ENCODE data around the gene LCAT. TPM values are rescaled to one million over a fixed set of nuclear protein-coding genes. Genes with fewer than 3 reads are reported as not detected.
A peak's percentile ranks its signal among the peaks of the same experiment; 100 is the strongest.
"Not testable (repeated sequence)": the region's sequence is repeated elsewhere in the genome, so short reads cannot be mapped to it uniquely, and the experiment has no call there.

LCAT gene
- total RNA-seq, 1 donor from 2014 or later, result 47.3 TPM

- no peak for DNase-seq (ENCODE audit: low spot score)
Measured at GRCh38 chr16:67946966-67947558, 3.1 kb upstream of the LCAT start.

- no peak for DNase-seq (ENCODE audit: low spot score)
Measured at GRCh38 chr16:67946128-67946569, 2.2 kb upstream of the LCAT start.

DNA sequence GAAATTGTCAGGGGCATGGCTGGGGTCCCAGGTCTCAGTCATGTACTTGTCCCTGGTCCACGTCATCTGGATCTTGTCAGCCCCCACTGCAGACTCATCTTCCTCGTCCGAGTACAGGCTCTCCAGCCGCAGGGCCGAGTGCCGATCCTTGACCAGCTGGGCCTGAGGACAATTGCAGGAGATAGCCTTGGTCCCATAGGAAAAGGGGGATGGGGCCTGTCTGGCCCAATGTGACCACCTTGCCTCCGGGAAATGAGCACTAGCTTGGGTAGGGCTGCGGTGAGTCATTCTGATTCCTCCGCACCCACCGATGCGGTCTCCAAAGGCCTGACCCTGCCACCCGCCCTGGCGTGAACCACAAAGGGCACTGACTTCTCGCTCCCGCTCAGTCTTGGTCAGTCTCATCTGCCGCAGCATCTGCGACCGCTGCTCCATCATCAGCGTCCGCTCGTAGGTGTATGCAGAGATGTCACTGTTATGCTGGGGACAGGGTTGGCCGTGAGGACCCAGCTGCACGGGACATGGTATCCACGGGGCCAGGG is 1.5 kb upstream of the LCAT start:
- no peak for DNase-seq (ENCODE audit: low spot score)

DNA sequence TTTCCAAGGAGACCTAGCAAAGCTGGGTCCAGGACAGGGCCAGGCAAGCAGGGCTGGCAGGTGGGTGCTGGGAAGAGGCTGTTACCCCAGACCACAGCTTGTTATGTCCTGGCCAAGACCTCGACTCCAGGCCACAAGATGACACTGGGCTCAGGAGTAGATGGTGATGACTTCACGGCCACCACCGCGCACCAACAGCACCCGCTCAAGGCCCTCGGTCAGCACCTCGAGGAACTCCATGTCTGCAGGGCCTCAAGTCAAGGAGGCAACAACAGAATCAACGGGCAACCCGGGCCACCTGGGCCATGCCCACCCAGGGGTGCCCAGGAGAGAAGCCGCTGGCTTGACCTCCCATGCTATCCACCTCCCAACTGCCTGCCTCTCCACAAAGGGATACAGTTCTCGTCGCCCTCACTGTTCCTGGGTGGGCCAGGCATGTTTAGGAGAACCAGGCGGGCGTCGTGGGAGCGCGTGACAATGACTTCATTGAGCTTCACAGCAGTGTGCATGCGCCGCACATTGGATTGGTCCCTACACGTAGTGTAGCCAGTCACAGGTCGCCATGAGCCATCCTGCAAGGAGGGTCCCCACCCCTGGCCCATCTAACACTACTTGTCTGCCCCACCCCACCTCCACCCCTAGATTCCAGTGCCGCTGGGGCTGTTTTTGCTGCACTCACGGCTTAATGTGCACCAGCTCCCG is 921 bp upstream of the LCAT start:
- no peak for DNase-seq (ENCODE audit: low spot score)

DNA sequence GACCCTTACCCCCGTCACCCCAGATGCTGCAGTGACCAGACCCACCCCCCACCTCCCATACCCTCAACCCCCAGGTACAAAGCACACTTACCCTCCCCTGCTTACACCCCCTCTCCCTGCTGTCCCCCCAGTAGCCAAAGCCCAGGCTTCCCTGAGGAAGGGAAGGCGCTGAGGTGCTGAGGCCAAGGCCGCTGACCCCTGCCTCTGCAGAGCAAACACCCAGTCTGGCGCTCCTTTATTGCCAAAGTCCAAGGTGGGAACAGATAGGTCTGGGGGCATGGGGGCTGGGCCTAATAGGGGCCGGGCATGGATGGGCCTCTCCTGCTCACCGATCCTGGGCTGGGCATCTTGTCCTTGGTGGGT is 683 bp downstream of the LCAT start:
- no peak for DNase-seq (ENCODE audit: low spot score)

DNA sequence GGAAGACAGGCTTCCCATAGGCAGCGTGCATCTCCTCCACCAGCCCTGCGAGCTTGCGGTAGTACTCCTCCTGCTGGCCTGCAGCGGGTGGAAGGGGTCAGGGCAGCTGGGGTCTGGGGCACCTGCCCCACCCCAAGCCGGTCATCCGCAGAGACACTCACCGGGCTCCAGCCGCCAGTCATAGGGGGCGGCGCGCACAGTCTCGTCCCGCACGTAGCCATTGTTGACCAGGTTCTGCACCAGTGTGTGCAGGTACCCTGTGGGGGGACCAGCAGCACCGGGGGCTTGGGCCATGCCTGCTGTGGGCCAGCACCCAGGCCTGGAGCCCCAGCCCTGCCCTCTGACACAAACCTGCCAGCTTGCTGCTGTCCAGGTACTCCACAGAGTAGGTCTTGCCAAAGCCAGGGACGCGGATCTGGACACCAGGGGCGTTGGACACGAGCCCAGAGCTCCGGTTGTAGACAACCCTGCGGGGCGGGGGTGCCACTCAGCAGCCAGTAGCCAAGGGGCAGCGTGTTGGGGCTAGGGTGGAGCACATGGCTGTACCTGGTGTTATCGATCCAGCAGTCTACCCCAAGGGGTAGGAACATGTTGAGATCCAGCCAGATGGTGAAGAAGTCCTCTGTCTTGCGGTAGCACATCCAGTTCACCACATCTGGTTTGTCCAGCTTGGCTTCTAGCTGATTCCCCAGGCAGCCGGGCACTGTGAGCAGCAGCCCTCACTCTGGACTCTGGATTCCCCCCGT is 1.2 kb downstream of the LCAT start:
- no peak for DNase-seq (ENCODE audit: low spot score)

- no peak for DNase-seq (ENCODE audit: low spot score)
Measured at GRCh38 chr16:67942200-67942509, 1.8 kb downstream of the LCAT start.

GRCh38 chr16:67941469-67942199 is 2.3 kb downstream of the LCAT start:
- no peak for DNase-seq (ENCODE audit: low spot score)

GRCh38 chr16:67940446-67941089 is 3.4 kb downstream of the LCAT start:
- DNase-seq (ENCODE audit: low spot score), result no peak

- DNase-seq (ENCODE audit: low spot score), result no peak
Measured at GRCh38 chr16:67939507-67940445, 4.1 kb downstream of the LCAT start.

- not testable (repeated sequence) for DNase-seq (ENCODE audit: low spot score)
Measured at GRCh38 chr16:67937713-67938112, 6.2 kb downstream of the LCAT start.

DNA sequence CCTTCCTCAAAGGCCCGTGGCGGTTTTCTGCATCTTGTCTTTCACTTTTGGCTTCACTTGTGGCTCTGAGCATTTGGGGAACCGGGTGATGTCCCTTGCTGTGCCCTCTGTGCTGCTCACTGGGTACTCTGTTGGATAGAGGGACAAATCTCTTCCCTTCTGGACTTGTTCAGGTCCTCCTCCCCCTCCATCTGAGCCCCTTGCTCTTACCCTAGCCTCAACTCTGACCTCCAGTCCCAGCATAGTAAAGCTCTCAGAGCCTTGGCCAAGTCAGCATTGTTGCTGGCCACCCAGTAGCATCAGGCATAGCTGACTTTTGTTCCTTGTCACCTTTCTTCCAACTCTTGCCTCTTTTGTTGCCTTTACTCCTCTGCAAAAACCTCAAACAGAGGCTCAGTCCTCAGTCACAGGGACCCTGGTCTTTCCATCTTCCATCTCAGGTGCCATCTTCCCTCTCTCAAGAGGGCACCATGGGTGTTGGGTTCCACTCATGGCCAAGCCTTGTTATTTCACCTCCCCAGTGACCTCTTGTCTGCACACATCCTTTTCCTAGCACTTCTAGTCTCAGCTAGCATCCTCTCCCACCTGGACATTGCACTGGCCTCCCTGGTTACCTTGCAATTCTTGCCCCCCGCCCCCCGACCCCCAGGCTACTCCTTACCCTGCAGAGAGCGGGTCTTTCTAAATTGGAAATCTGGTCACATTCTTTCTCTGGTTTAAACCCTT is 6.9 kb downstream of the LCAT start:
- no peak for DNase-seq (ENCODE audit: low spot score)

DNA sequence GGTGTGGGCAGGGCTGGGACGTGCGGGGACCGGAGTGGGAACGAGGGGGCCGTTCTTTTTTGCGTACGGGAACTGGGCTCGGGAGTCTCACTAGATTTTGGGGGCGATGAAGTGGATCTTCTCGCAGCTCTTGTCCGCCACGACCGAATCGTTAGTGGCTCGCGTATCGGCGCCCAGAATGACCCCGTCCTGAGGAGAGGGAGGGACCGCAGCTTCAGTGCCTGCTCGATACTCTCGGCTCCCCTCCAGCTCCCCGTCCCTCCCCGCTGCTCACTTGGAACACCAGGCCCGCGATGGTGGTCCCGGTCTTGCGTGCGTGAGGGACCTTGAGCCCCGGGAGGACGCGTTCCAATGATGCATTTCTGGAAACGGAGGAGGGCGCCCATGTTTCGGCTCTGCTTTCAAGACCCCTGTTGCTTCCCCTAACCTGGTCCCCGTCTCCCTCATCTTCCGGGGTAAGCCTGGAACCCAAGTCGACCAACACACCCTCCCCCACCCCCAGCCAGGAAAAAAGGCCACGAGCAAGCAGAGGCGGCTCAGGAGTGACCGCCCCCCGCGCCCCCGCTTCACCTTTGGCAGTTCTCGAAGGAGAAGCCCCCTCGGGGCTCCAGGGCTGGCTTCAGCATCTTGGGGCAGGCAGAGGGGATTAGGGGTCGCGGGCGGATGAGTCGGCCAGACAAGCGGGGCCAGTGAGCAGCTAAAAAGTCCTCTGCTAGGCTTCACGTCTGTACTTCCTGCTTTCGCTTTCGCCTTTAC is 7.6 kb downstream of the LCAT start, which contains the start of gene PSMB10:
Gene PSMB10 (minus strand): TSS at position 727 of the 756 bp plus-strand sequence. CDS start 101 bp downstream, at position 626.
- peak; percentile 84 for DNase-seq (ENCODE audit: low spot score)

DNA sequence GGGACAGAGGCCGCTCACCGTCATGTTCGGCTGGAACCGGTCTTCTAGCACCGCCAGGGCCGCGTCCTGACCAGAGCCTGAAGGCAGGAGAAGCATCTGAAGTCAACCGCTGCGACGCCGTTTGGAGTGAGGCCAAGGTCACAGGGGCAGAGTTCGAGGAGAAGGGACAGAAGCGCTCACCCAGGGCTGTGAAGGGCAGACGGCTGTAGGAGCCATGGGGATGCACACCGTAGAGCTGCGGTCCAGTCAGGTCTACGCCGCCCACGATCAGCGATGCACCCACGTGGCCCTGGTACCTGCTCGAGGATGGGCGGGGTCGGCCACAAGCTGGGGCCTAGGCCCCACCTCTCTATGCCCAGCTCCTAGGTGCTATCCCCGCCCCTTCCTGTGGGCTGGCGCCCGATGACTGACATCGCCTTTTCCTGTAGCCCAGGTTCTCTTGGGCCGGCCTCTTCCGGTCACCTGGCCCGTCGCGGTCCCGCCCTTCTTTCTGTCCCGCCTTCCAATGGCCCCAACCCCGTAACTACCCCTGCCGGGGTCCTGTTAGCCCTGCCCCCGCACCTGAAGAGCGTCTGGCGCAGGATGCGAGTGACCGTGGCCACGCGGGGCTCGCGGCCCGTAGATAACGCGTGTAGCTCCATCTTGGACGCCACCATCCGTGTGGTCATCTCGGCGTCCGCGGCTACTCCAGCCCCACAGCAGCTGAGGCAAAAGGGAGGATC is 8.4 kb downstream of the LCAT start:
- peak; percentile 97 for DNase-seq (ENCODE audit: low spot score)

- DNase-seq (ENCODE audit: low spot score), result no peak
Measured at GRCh38 chr16:67935101-67935401, 8.9 kb downstream of the LCAT start.

DNA sequence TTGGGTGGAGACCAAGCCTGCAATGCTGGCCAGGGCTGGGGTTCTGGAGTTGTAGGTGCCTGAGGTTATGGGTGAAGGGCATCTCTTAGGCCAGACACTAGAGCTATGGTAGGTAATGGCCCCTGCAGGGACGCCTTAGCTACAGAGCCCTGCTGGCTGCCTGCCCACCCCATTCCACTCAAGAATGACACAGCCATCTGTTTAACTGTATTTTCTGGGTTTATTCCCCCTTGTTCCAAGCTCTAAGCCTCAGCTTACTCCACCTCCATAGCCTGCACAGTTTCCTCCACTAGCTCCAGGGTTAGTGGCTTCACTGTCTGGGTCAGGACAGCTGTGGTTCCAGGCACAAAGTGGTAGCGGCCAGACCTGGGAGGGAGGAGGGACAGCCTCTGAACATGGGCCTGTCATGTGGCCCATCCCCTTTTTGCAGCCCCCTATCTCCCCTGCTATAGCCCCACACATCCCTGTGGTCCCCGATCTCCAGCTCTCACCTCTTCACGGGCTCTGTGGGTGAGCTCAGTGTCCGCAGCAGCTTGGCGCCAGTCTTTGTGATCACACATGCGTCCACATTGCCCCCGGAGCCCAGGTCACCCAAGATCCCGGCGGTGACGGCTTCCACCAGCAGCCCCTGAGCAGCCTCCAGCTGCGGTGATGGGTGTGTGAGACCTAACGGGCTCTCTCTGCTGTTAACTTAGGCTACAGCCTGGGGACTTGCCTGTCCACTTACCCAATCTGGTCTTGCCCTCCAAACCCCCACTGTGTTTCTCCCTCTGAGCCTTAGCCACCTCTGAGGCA is 9.4 kb downstream of the LCAT start:
- DNase-seq (ENCODE audit: low spot score), result no peak

- DNase-seq (ENCODE audit: low spot score), result no peak
Measured at GRCh38 chr16:67933805-67934204, 10.1 kb downstream of the LCAT start.

DNA sequence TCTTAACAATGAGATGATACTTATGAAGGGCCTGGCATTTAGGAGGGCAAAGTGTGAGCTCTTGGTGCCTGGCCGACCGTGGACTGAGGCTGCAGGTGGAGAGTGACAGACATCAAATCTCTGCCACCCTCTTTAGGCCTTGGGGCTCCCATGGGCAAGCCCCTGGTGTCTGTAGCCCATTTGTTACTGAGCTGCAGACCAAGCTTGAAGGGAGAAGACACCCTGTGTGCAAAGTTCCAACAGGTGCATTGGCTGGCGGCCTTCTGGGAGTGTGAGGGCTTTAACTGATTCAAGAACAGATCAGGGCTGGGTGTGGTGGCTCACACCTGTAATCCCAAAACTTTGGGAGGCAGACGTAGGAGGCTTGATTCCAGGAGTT is 11.5 kb downstream of the LCAT start:
- DNase-seq (ENCODE audit: low spot score), result no peak
